H1 (cell line): Measurements from ENCODE around the gene CSRP1. TPM values are rescaled to one million over a fixed set of nuclear protein-coding genes. Genes with fewer than 3 reads are reported as not detected.

ENCODE experiments used
- CTCF ChIA-PET: fragments of 300-600 bp; sonication (Branson Sonifier 250); formaldehyde crosslinking; loops from one replicate; lab custom pipeline; 2021; ENCODE audit not compliant: partially characterized antibody; lab: Charles Lee
- POLR2A ChIA-PET: fragments of 300-600 bp; sonication (Branson Sonifier 250); formaldehyde crosslinking; loops from one replicate; lab custom pipeline; 2021; ENCODE audit warnings: inconsistent platforms; ENCODE audit not compliant: partially characterized antibody; lab: Charles Lee
- DNase-seq, 2 experiments: peaks; one replicate each; pipeline versions ENCODE4 v3.0.0 to v3.0.0-alpha.2; 2010 to 2022; ENCODE audit warnings: low spot score in 2 of 2, low read depth in 1 of 2, mixed read lengths in 1 of 2
- FAIRE-seq: peaks from 2 replicates; lab custom pipeline; 2011; peaks lifted over from hg19 to GRCh38; lab: Jason Lieb, UNC
- H2AFZ ChIP-seq: 2 replicates; pipeline ENCODE4 v1.8.1; 2012; ENCODE audit warnings: low read length, inconsistent platforms
- H2AK5ac ChIP-seq: 2 replicates; pipeline ENCODE4 v1.6.1; 2013; ENCODE audit warnings: low read depth, low read length
- H2BK120ac ChIP-seq: replicated peaks from 2 replicates; pipeline ENCODE3; 2013; ENCODE audit warnings: low read depth, low read length, inconsistent platforms
- H2BK12ac ChIP-seq: 2 replicates; pipeline ENCODE4 v1.6.1; 2013; ENCODE audit warnings: low read depth, low read length
- H2BK15ac ChIP-seq: 2 replicates; pipeline ENCODE4 v1.6.1; 2013; ENCODE audit warnings: low read length
- H2BK20ac ChIP-seq: 2 replicates; pipeline ENCODE4 v1.6.1; 2013; ENCODE audit warnings: low read length
- H2BK5ac ChIP-seq: 2 replicates; pipeline ENCODE4 v1.6.1; 2013; ENCODE audit warnings: low read depth, low read length
- H3K14ac ChIP-seq: 2 replicates; pipeline ENCODE4 v1.6.1; 2013; ENCODE audit warnings: inconsistent platforms; ENCODE audit not compliant: insufficient read length
- H3K18ac ChIP-seq: 2 replicates; pipeline ENCODE4 v1.6.1; 2013; ENCODE audit warnings: low read length; ENCODE audit errors: extremely low read depth
- H3K23ac ChIP-seq: 2 replicates; pipeline ENCODE4 v1.6.1; 2013; ENCODE audit warnings: inconsistent platforms; ENCODE audit not compliant: insufficient read length
- H3K23me2 ChIP-seq: 2 replicates; pipeline ENCODE4 v1.6.1; 2013; ENCODE audit warnings: low read depth, low read length
- H3K27ac ChIP-seq: 2 replicates; pipeline ENCODE4 v1.6.1; 2011; ENCODE audit warnings: low read depth, low read length, inconsistent platforms
- H3K27me3 ChIP-seq, 4 experiments: replicated peaks in 1 of 4; 1 replicate in 1 of 4; 2 replicates in 3 of 4; pipeline versions ENCODE4 v1.6.1 to v1.8.1; 2011 to 2013; ENCODE audit warnings: low read length in 3 of 4, mild to moderate bottlenecking in 3 of 4, inconsistent platforms in 2 of 4, mixed read lengths in 2 of 4, moderate library complexity in 1 of 4; ENCODE audit not compliant: control insufficient read depth in 3 of 4, insufficient read depth in 3 of 4; ENCODE audit errors: extremely low read depth in 1 of 4
- H3K36me3 ChIP-seq, 4 experiments: 2 replicates each; pipeline versions ENCODE4 v1.6.1 to v1.8.1; 2011 to 2013; ENCODE audit warnings: mild to moderate bottlenecking in 4 of 4, low read length in 3 of 4, moderate library complexity in 2 of 4, control low read depth in 1 of 4, inconsistent platforms in 1 of 4; ENCODE audit not compliant: insufficient read depth in 4 of 4, control insufficient read depth in 2 of 4
- H3K4ac ChIP-seq: replicated peaks from 2 replicates; pipeline ENCODE3; 2013; ENCODE audit warnings: low read length, low read depth, mixed read lengths, inconsistent platforms; ENCODE audit not compliant: insufficient read length
- H3K4me1 ChIP-seq, 4 experiments: replicated peaks in 1 of 4; 1 replicate in 1 of 4; 2 replicates in 3 of 4; pipeline versions ENCODE4 v1.6.1 to v1.8.1; 2011 to 2013; ENCODE audit warnings: low read length in 3 of 4, inconsistent platforms in 2 of 4, mixed read lengths in 1 of 4; ENCODE audit not compliant: insufficient read depth in 4 of 4, control insufficient read depth in 3 of 4
- H3K4me2 ChIP-seq, 2 experiments: 2 replicates each; pipeline versions ENCODE4 v1.6.1 to v1.8.1; 2011 to 2013; ENCODE audit warnings: low read depth in 2 of 2, low read length in 2 of 2, control low read depth in 1 of 2, inconsistent platforms in 1 of 2, mild to moderate bottlenecking in 1 of 2; ENCODE audit not compliant: insufficient read depth in 1 of 2
- H3K4me3 ChIP-seq, 4 experiments: fragments of 200-600, 300-600 bp in 1 of 4; sonication (generic), shearing (Covaris generic), sonication (Bioruptor Twin) in 1 of 4; 2 replicates each; pipeline versions ENCODE4 v1.5.1 to v1.8.1; 2011 to 2016; ENCODE audit warnings: low read length in 4 of 4, low read depth in 3 of 4, control low read depth in 2 of 4, inconsistent platforms in 2 of 4, mild to moderate bottlenecking in 2 of 4, mixed read lengths in 1 of 4, moderate library complexity in 1 of 4; ENCODE audit not compliant: insufficient read depth in 2 of 4; ENCODE audit errors: extremely low read depth in 1 of 4
- H3K56ac ChIP-seq: replicated peaks from 2 replicates; pipeline ENCODE3; 2013; ENCODE audit warnings: low read depth, mild to moderate bottlenecking, mixed read lengths, low read length, inconsistent platforms; ENCODE audit not compliant: insufficient read length
- H3K79me1 ChIP-seq: 2 replicates; pipeline ENCODE4 v1.6.1; 2013; ENCODE audit warnings: low read depth, low read length, control low read depth
- H3K79me2 ChIP-seq, 2 experiments: 2 replicates each; pipeline versions ENCODE4 v1.6.1 to v1.8.1; 2012 to 2013; ENCODE audit warnings: low read length in 2 of 2, mild to moderate bottlenecking in 2 of 2, inconsistent platforms in 1 of 2; ENCODE audit not compliant: insufficient read depth in 2 of 2, control insufficient read depth in 1 of 2
- H3K9ac ChIP-seq, 4 experiments: replicated peaks in 1 of 4; 1 replicate in 1 of 4; 2 replicates in 3 of 4; pipeline versions ENCODE4 v1.6.1 to v1.8.1; 2011 to 2013; ENCODE audit warnings: low read depth in 3 of 4, low read length in 3 of 4, control low read depth in 2 of 4, mild to moderate bottlenecking in 2 of 4, moderate library complexity in 2 of 4, inconsistent platforms in 1 of 4; ENCODE audit errors: extremely low read depth in 1 of 4
- H3K9me3 ChIP-seq, 2 experiments: 2 replicates each; pipeline versions ENCODE4 v1.6.1 to v1.8.1; 2012 to 2013; ENCODE audit warnings: mild to moderate bottlenecking in 2 of 2, moderate library complexity in 2 of 2, control low read depth in 1 of 2, inconsistent platforms in 1 of 2, low read depth in 1 of 2, low read length in 1 of 2, mixed read lengths in 1 of 2; ENCODE audit not compliant: insufficient read depth in 2 of 2
- H4K20me1 ChIP-seq, 2 experiments: replicated peaks in 1 of 2; 2 replicates each; pipeline versions ENCODE3 to v1.8.1; 2011 to 2013; ENCODE audit warnings: inconsistent platforms in 2 of 2, low read length in 2 of 2, mild to moderate bottlenecking in 1 of 2; ENCODE audit not compliant: insufficient read depth in 2 of 2, control insufficient read depth in 1 of 2
- H4K5ac ChIP-seq: 2 replicates; pipeline ENCODE4 v1.6.1; 2013; ENCODE audit warnings: low read length, low read depth, mixed read lengths, inconsistent platforms; ENCODE audit not compliant: insufficient read length
- H4K8ac ChIP-seq: 2 replicates; pipeline ENCODE4 v1.8.0; 2013; ENCODE audit warnings: mild to moderate bottlenecking, moderate library complexity, low read length, inconsistent platforms; ENCODE audit not compliant: insufficient read depth; ENCODE audit errors: extremely low read depth
- H4K91ac ChIP-seq: replicated peaks from 2 replicates; pipeline ENCODE3; 2013; ENCODE audit warnings: low read length, mixed read lengths, inconsistent platforms; ENCODE audit not compliant: insufficient read length
- BACH1 ChIP-seq: IDR thresholded peaks from 2 replicates; pipeline ENCODE4 v1.6.1; 2012; ENCODE audit warnings: low read length, improper control_type of control experiment
- CREB1 ChIP-seq: IDR thresholded peaks from 2 replicates; pipeline ENCODE4 v1.6.1; 2012; ENCODE audit warnings: inconsistent platforms
- GABPA ChIP-seq: IDR thresholded peaks from 2 replicates; pipeline ENCODE4 v1.6.1; 2011; ENCODE audit warnings: mild to moderate bottlenecking, low read length, moderate library complexity, borderline replicate concordance; ENCODE audit not compliant: insufficient read depth
- JUND ChIP-seq: IDR thresholded peaks from 2 replicates; pipeline ENCODE4 v1.6.1; 2011; ENCODE audit warnings: mild to moderate bottlenecking, improper control_type of control experiment, low read length
- MAFK ChIP-seq: IDR thresholded peaks from 2 replicates; pipeline ENCODE4 v1.6.1; 2012; ENCODE audit warnings: low read depth, mild to moderate bottlenecking, improper control_type of control experiment, low read length
- RFX5 ChIP-seq: IDR thresholded peaks from 2 replicates; pipeline ENCODE4 v1.6.1; 2011; ENCODE audit warnings: low read depth, low read length, improper control_type of control experiment, borderline replicate concordance
- TAF1 ChIP-seq: IDR thresholded peaks from 2 replicates; pipeline ENCODE4 v1.6.1; 2011; ENCODE audit warnings: mild to moderate bottlenecking, low read depth, low read length
- YY1 ChIP-seq: IDR thresholded peaks from 2 replicates; pipeline ENCODE4 v1.6.1; 2011; ENCODE audit warnings: low read depth, mild to moderate bottlenecking, low read length
- ZNF274 ChIP-seq: IDR thresholded peaks from 2 replicates; pipeline ENCODE4 v1.7.0; 2012; ENCODE audit warnings: low read length, borderline replicate concordance; ENCODE audit errors: extremely low read depth
- WGBS, 2 experiments: shearing (Covaris generic) in 1 of 2; methylation state at CpG; one replicate each; pipeline versions ENCODE4 v1.1.6 to v1.1.7; 2013 to 2015; ENCODE audit warnings: low lambda C conversion rate in 2 of 2, mixed read lengths in 2 of 2, inconsistent platforms in 1 of 2, low coverage in 1 of 2, missing lambda C conversion rate in 1 of 2; ENCODE audit not compliant: insufficient replicate concordance in 2 of 2, insufficient coverage in 1 of 2, insufficient read length in 1 of 2; ENCODE audit errors: extremely low coverage in 1 of 2, missing lambda C conversion rate in 1 of 2; 5-methylcytosine and 5-hydroxymethylcytosine counted together
- polyA plus RNA-seq, 7 experiments: library from polyadenylated mRNA; depleted of rRNA in 3 of 7; stranded (reverse) in 5 of 7; unstranded in 2 of 7; fragments of >200 nt in 5 of 7; fragments of 200-250 nt in 2 of 7; gene quantifications; 1 replicate in 5 of 7; 2 replicates in 1 of 7; 4 replicates in 1 of 7; pipeline versions ENCODE4 v1.2.1 to v1.2.3, GENCODE V29; 2011 to 2013; ENCODE audit warnings: missing spikeins in 2 of 7, mixed read lengths in 2 of 7
- total RNA-seq: library from RNA; stranded (reverse); fragmentation: NEBNext Ultra II Directional; extraction: Animal tissue kit (Norgen Biotek cat#: 25700); gene quantifications from 2 replicates; pipeline ENCODE4 v1.2.1, GENCODE V29; 2021
- TF ChIP-seq, protein P1 (sequence below): IDR thresholded peaks from 2 replicates; pipeline ENCODE4 v1.6.1; 2011; ENCODE audit warnings: low read length, improper control_type of control experiment
- TF ChIP-seq, protein P2 (sequence below): IDR thresholded peaks from 2 replicates; pipeline ENCODE4 v1.6.1; 2011; ENCODE audit warnings: low read depth, mild to moderate bottlenecking, low read length; ENCODE audit not compliant: insufficient read depth

Gene CSRP1
- total and polyA plus RNA-seq, 2 of the 8 experiments (the other 6 are each of a cell fraction or from before 2014, with no cell fraction given) = 14.2 to 22.3 TPM

GRCh38 chr1:201475130-201475529, 31.8 kb downstream of the CSRP1 start:
- Histone ChIP-seq H2AFZ (no peak overlapping the region), H3K9ac (no peak overlapping the region), H4K5ac (no peak overlapping the region), H3K9me3 (no peaks in the 10 kb centered on the region), H3K4me2 (no peak overlapping the region), H2BK20ac (no peak overlapping the region), H2BK12ac (no peak overlapping the region), H4K8ac (no peak overlapping the region), H3K79me1 (no peaks in the 10 kb centered on the region), H3K23me2 (no peaks in the 10 kb centered on the region), H2BK15ac (no peak overlapping the region), H3K14ac (no peak overlapping the region), H2BK120ac (no peak overlapping the region), H3K18ac (no peak overlapping the region), H3K4ac (no peak overlapping the region), H3K36me3 (no peaks in the 10 kb centered on the region), H3K56ac (no peak overlapping the region), H4K20me1 (no peaks in the 10 kb centered on the region), H2BK5ac (no peak overlapping the region), H3K79me2 (no peaks in the 10 kb centered on the region), H3K23ac (no peak overlapping the region), H3K27me3 (peaks cover 4 to 18% (median 15%) of the 10 kb centered on the region in 4 experiments; a peak in 6 of 7 replicates), H3K4me3 (no peak overlapping the region), H4K91ac (no peak overlapping the region), H3K4me1 (peaks cover 0 to 3% (median 1%) of the 10 kb centered on the region in 4 experiments; a peak in 4 of 7 replicates), H2AK5ac (no peak overlapping the region), H3K27ac (no peak overlapping the region)
- DNase-seq = no peak
- FAIRE-seq = no peak
- ChIA-PET CTCF (interaction anchor here (0.8 to 9.2 kb wide), 4 partner anchors 26 to 100 kb away, joined by 3 to 171 read pairs (median 4); no protein-coding TSS in a partner anchor), POLR2A (no interaction called here)
- 98% methylated on average over 2 of the region's 2 CpGs; no CpG with 5 or more reads in 1 of the 2 experiments for WGBS, 2 experiments
- TF ChIP-seq MAFK = no peak
- TF ChIP-seq GABPA = no peak
- TF ChIP-seq BACH1 = no peak
- TF ChIP-seq RFX5 = no peak
- TF ChIP-seq, protein P1, sequence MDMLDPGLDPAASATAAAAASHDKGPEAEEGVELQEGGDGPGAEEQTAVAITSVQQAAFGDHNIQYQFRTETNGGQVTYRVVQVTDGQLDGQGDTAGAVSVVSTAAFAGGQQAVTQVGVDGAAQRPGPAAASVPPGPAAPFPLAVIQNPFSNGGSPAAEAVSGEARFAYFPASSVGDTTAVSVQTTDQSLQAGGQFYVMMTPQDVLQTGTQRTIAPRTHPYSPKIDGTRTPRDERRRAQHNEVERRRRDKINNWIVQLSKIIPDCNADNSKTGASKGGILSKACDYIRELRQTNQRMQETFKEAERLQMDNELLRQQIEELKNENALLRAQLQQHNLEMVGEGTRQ = no peak
- no peak for TF ChIP-seq YY1
- no peak for TF ChIP-seq ZNF274
- no peak for TF ChIP-seq TAF1
- no peak for TF ChIP-seq JUND
- TF ChIP-seq, protein P2, sequence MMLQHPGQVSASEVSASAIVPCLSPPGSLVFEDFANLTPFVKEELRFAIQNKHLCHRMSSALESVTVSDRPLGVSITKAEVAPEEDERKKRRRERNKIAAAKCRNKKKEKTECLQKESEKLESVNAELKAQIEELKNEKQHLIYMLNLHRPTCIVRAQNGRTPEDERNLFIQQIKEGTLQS = no peak
- TF ChIP-seq CREB1 = no peak
